Measurements from ENCODE around the gene DIRAS3.

Gene DIRAS3, protein sequence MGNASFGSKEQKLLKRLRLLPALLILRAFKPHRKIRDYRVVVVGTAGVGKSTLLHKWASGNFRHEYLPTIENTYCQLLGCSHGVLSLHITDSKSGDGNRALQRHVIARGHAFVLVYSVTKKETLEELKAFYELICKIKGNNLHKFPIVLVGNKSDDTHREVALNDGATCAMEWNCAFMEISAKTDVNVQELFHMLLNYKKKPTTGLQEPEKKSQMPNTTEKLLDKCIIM

GRCh38 chr1:68049941-68050878 lies at the start of gene DIRAS3:
Gene DIRAS3, minus strand, starts transcription at chr1:68050627. Its CDS starts 3,330 bp downstream, at chr1:68047297.
- H3K4me3 ChIP-seq (ENCODE audit: low read depth, low read length) = peak within 1 kb of the TSS; percentile 64
- no peak for TF ChIP-seq CTCF (conservative IDR thresholded peaks at IDR 0.05; ENCODE audit: low read depth, low read length)
- peak; percentile 68 for DNase-seq (ENCODE audit: low read depth)

- TF ChIP-seq CTCF (conservative IDR thresholded peaks at IDR 0.05; ENCODE audit: low read depth, low read length) = no peak
- DNase-seq (ENCODE audit: low read depth) = peak; percentile 37
- no peak overlapping the region for H3K4me3 ChIP-seq (ENCODE audit: low read depth, low read length)
Observed at GRCh38 chr1:68093737-68094136, 43.3 kb upstream of the DIRAS3 start.

DNA sequence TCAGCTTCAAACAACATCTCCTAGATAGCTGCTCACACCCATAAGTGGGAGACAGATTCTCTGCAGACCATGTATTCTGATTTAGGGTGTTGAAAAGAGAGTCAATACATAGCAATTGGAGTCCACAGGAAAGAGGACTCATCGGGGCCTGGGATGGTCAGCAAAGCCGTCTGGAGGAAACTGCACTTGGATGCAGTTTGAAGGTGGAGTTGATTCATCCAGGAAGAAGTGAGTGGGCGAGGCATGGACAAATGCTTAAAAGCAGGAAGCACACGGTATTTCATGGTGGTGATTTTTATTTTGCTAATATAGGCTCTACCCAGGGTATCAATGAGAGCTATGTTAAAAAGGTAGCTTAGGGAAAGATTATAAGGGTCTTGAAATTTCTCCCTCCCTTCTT lies 36.8 kb upstream of the DIRAS3 start:
- DNase-seq (ENCODE audit: low read depth) = no peak
- TF ChIP-seq CTCF (conservative IDR thresholded peaks at IDR 0.05; ENCODE audit: low read depth, low read length) = no peak
- no peak overlapping the region for H3K4me3 ChIP-seq (ENCODE audit: low read depth, low read length)

DNA sequence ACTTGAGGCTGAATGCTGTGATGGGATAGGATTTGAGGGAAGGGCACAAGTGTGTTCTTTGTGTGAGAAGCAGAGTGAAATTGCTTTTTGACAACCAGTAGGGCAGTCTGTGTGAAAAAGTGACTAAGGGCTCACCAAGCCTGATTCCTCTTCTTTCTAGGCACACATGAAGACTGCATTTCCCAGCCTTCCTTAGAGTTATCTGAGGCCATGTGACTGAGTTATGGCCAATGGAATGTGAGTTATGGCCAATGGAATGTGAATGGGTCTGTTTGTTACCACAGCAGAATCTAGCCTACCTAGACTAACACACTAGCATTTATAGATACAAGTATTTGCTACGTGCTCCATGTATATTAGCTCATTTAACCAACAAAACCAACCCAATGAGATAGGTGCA lies 35.3 kb upstream of the DIRAS3 start:
- TF ChIP-seq CTCF (conservative IDR thresholded peaks at IDR 0.05; ENCODE audit: low read depth, low read length) = no peak
- DNase-seq (ENCODE audit: low read depth) = no peak
- H3K4me3 ChIP-seq (ENCODE audit: low read depth, low read length) = no peak overlapping the region

GRCh38 chr1:68083686-68084085 lies 33.3 kb upstream of the DIRAS3 start:
- H3K4me3 ChIP-seq (ENCODE audit: low read depth, low read length) = no peak overlapping the region
- no peak for TF ChIP-seq CTCF (conservative IDR thresholded peaks at IDR 0.05; ENCODE audit: low read depth, low read length)

GRCh38 chr1:68081775-68082283 lies 31.4 kb upstream of the DIRAS3 start:
- TF ChIP-seq CTCF (conservative IDR thresholded peaks at IDR 0.05; ENCODE audit: low read depth, low read length) = no peak
- DNase-seq (ENCODE audit: low read depth) = no peak
- H3K4me3 ChIP-seq (ENCODE audit: low read depth, low read length) = no peak overlapping the region

More at GRCh38 chr1:68083686-68084085, 33.3 kb upstream of the DIRAS3 start:
- no peak for DNase-seq (ENCODE audit: low read depth)
